Upper lobe of left lung (tissue), 4 donors: ENCODE results near the gene SHQ1.

Source experiments
- EP300 ChIP-seq, 4 donors: sonication (generic); formaldehyde crosslinking; IDR thresholded peaks; one replicate each; pipeline ENCODE4 v1.5.1; 2017; ENCODE audit warnings: antibody characterized with exemption in 4 of 4, control low read depth in 2 of 4
- POLR2A ChIP-seq, 4 donors: fragments of 450-650 bp; IDR thresholded peaks; one replicate each; pipeline ENCODE4 v1.5.1; 2016 to 2017; ENCODE audit warnings: antibody characterized with exemption in 4 of 4, mild to moderate bottlenecking in 2 of 4
- POLR2AphosphoS5 ChIP-seq, 2 donors: sonication (generic); formaldehyde crosslinking; IDR thresholded peaks; one replicate each; pipeline ENCODE4 v1.5.1; 2017; ENCODE audit warnings: antibody characterized with exemption in 2 of 2
- TF ChIP-seq, protein P1 (sequence below), 6 experiments: fragments of 450-650 bp in 4 of 6; fragments of 200-600 bp in 2 of 6; sonication (generic) in 2 of 6; IDR thresholded peaks; one replicate each; pipeline ENCODE4 v1.5.1; 2016 to 2019; ENCODE audit warnings: antibody characterized with exemption in 6 of 6

DNA sequence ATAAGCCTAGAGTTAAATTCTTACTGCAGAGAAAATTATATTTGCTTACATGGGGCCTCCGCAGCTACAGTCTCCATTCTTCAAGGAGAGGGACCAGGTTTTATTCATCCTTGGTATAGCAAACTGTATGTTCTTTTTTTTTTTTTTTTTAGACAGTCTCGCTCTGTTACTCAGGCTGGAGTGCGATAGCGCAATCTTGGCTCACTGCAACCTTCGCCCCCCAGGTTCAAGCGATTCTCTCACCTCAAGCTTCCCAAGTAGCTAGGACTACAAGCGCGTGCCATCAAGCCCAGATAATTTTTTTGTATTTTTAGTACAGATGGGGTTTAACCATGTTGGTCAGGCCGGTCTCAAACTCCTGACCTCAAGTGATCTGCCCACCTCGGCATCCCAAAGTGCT lies 2.1 kb downstream of the SHQ1 start:
- TF ChIP-seq, protein P1, sequence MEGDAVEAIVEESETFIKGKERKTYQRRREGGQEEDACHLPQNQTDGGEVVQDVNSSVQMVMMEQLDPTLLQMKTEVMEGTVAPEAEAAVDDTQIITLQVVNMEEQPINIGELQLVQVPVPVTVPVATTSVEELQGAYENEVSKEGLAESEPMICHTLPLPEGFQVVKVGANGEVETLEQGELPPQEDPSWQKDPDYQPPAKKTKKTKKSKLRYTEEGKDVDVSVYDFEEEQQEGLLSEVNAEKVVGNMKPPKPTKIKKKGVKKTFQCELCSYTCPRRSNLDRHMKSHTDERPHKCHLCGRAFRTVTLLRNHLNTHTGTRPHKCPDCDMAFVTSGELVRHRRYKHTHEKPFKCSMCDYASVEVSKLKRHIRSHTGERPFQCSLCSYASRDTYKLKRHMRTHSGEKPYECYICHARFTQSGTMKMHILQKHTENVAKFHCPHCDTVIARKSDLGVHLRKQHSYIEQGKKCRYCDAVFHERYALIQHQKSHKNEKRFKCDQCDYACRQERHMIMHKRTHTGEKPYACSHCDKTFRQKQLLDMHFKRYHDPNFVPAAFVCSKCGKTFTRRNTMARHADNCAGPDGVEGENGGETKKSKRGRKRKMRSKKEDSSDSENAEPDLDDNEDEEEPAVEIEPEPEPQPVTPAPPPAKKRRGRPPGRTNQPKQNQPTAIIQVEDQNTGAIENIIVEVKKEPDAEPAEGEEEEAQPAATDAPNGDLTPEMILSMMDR (IDR thresholded peaks at IDR 0.05) = no peak
- TF ChIP-seq POLR2AphosphoS5 (IDR thresholded peaks at IDR 0.05) (no peak), POLR2A (IDR thresholded peaks at IDR 0.05) (no peak), EP300 (IDR thresholded peaks at IDR 0.05) (no peak)
